GM19467 (cell line): ENCODE measurements around the gene TNKS2.
"Not testable (repeated sequence)": the region's sequence is repeated elsewhere in the genome, so short reads cannot be mapped to it uniquely, and the experiment has no call there.

ENCODE experiments used
- ATAC-seq: cut with Tn5 transposase; IDR thresholded peaks from one replicate; pipeline ENCODE4 v1.9.1; 2021; ENCODE audit warnings: mild to moderate bottlenecking, moderate library complexity; ENCODE audit not compliant: unreplicated experiment

Gene TNKS2

GRCh38 chr10:91864744-91865143 lies 66.5 kb downstream of the TNKS2 start:
- ATAC-seq = no peak

- no peak for ATAC-seq
Measured at GRCh38 chr10:91865562-91866081, 67.4 kb downstream of the TNKS2 start.

- ATAC-seq = no peak
Measured at GRCh38 chr10:91875156-91875555, 76.9 kb downstream of the TNKS2 start.

GRCh38 chr10:91875779-91876178 lies 77.6 kb downstream of the TNKS2 start:
- no peak for ATAC-seq

GRCh38 chr10:91879515-91880170 lies 81.4 kb downstream of the TNKS2 start:
- no peak for ATAC-seq

DNA sequence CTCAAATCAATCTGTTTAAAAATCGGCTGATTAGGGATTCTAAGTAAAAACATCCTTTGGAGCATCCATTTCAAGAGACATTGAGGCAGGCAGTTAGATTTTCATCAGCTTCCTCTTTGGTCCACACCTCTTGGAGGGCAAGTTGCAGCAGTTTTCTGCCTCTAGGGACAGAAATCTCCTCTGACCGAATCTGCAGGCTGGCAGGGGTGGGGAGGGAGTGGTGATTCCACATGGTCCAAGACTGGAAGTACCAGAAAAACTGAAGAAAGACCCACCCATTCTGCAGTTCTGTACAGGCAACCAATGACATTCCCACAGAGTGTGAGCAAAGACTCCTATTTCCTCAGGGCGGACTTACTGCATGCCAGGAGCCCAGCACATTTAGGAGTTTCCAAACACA lies 82.1 kb downstream of the TNKS2 start:
- no peak for ATAC-seq

- no peak for ATAC-seq
Measured at GRCh38 chr10:91883549-91884444, 85.6 kb downstream of the TNKS2 start.

GRCh38 chr10:91884536-91884935 lies 86.3 kb downstream of the TNKS2 start:
- no peak for ATAC-seq

- no peak for ATAC-seq
Measured at GRCh38 chr10:91885362-91886079, 87.3 kb downstream of the TNKS2 start.

- ATAC-seq = no peak
Measured at GRCh38 chr10:91886954-91887271, 88.7 kb downstream of the TNKS2 start.

DNA sequence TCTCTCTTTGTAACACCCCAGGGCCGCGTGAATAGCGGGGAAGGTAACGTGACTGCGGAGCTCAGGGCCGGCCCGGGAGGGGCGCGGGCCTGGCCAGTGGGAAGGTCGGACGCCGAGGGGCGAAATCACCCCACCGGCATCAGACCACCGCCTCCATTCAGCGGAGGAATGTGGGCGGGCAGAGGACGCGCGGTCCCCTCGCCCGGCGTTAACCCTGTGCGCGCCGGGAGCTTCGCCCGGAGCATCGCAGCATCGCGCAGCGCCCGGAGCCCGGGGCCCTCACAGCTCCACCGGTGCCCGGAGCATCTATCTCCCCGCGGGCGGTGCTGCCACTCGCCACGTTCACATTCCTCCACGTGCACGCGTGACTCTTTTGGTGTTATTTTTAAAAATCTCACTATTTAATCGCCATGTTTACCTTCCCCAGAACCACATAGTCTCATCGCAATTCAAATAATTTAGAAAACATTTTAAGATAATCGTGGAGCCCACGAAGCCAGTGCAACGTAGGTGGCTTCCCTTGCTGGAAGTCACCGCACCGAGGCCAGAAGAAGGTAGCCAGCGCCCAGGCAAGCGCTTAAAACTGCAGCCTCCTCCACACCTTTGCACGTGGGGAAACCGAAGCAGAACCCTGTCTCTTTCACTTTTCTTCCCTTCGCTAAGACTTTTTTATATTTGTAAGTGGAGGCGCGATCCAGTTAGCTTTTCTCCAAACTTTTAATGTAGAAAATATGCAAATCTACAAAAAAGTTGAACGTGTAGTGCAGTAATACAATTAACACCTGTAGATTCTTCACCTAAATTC lies 89.2 kb downstream of the TNKS2 start:
- no peak for ATAC-seq

GRCh38 chr10:91891125-91892001 lies 93.1 kb downstream of the TNKS2 start:
- no peak for ATAC-seq

GRCh38 chr10:91893051-91893450 lies 94.8 kb downstream of the TNKS2 start:
- ATAC-seq = no peak

DNA sequence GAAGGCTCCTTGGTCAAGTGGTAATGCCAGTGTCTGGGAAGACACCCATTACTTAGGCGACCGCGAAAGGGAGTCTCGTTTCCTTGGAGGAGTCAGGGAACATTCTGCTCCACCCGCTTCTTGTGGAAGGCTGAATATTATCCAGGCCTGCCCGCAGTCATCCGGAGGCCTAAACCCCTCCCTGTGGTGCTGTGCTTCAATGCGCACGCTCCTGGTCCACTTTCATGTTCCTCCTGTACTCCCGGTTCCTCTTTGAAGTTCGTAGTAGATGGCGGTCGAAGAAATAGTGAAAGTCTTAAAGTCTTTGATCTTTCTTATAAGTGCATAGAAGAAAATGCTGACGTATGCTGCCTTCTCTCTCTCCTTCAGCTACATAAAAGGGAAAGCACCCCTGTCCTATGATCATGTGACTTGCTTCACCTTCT lies 96.0 kb downstream of the TNKS2 start:
- not testable (repeated sequence) for ATAC-seq

- ATAC-seq = no peak
Measured at GRCh38 chr10:91896212-91896756, 98.1 kb downstream of the TNKS2 start.

- no peak for ATAC-seq
Measured at GRCh38 chr10:91897421-91897820, 99.2 kb downstream of the TNKS2 start.

- no peak for ATAC-seq
Measured at GRCh38 chr10:91901784-91902677, 103.8 kb downstream of the TNKS2 start.

GRCh38 chr10:91907033-91907594 lies 108.9 kb downstream of the TNKS2 start:
- ATAC-seq = no peak
